GM19240 (cell line): ENCODE measurements around the gene FAT2.
"Not testable (repeated sequence)": the region's sequence is repeated elsewhere in the genome, so short reads cannot be mapped to it uniquely, and the experiment has no call there.

Source experiments
- DNase-seq: peaks from one replicate; pipeline ENCODE4 v3.0.0; 2011; ENCODE audit warnings: low spot score; ENCODE audit not compliant: insufficient read length

Gene FAT2

DNA sequence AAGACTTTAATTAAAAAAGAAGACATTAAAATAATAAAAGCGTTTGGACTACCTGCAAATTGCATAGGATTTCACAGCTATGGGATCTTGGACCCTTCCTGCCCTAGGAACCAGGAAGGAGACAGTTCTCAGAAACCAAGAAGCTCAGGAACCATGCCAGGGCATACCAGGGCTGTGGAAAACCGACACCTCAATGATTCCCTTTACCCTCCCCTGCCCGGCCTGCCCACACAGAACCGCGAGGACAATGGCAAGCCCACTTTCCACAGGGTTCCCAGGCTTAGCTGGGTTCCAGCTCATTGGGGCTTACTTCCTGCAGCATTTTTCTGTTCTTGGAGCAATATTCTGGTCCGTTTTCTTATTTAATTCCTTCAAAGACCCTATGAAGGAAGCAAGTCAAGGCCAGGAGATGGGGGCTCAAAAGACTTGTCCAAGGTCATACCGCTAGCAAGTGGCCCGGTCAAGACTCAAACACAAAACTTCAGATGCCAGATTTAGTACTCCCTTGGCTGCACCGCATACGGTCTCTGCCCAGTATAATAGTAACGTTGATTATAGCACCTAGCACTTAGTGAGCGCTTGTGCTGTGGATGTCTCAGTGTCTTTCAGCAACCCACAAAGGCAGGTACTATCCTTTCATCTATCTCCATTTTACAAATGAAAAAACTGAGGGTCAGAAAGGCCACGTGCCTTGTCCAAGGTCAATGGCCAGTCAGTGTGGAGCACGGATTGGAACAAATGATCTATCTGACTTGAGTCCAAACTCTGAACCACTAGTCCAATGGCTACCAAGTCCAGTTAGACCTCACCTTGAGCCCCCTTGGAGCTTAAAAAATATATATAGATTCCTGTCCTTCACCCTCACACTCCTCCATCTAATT is 6.8 kb downstream of the FAT2 start:
- no peak for DNase-seq

DNA sequence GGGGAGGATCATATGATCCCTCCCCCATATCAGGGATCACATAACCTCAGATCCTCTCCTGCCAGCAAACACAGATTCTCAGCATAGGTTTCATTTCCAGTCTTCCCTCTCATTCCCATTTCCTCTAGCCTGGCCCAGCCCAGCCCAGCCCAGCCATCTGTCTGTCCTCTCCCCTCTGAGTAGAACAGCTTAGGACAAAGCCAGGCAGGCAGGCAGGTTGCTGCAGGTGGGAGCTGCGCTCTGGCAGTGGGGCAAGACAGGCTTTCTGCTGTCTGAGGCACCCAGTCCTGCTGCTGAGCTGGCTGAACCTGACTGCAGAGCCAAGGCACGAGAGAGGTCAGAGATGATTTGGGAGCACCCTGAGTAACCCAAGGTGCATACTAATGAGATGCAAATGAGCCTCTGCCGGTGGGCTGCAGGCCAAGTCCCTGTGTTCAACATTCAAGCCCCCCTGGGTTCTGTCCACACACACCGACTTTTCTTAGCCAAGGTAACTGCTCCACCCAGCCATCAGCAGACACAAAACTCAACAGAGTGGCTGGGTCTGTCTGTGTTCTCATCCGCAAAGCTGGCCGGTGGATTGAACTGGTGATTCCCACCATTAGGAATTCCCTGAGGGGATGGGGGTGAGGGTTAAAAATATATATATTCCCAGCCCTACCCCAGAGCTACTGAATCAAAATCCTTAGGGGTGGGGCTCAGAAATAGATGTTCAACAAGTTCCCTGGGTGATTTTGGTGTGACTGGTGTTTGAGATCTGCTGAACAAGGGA is 9.1 kb downstream of the FAT2 start:
- DNase-seq, result no peak

DNA sequence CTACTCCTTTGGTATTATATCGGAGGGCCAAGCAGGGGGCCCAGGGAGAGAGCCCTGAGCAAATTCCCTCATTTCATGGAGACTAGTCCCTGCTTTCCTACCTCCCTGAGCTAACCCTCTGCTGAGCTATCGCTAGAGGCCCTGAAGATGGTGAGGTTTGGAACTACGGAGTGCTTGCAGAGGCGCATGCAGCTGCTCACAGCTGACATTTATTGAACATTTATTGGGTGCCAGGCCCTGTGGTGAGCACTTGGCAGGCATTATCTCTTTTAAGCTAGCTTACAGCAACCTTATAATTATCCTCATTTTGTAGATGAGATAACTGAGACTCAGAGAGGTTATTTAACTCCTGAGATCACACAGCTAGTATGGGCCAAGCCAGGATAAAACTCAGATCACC is 9.8 kb downstream of the FAT2 start:
- no peak for DNase-seq

- DNase-seq, result no peak
These were observed 10.3 kb downstream of the FAT2 start for GRCh38 chr5:151580858-151581257.

GRCh38 chr5:151580239-151580638 is 10.9 kb downstream of the FAT2 start:
- no peak for DNase-seq

GRCh38 chr5:151579146-151579545 is 12.0 kb downstream of the FAT2 start:
- DNase-seq, result not testable (repeated sequence)

GRCh38 chr5:151578326-151579025 is 12.7 kb downstream of the FAT2 start:
- no peak for DNase-seq

DNA sequence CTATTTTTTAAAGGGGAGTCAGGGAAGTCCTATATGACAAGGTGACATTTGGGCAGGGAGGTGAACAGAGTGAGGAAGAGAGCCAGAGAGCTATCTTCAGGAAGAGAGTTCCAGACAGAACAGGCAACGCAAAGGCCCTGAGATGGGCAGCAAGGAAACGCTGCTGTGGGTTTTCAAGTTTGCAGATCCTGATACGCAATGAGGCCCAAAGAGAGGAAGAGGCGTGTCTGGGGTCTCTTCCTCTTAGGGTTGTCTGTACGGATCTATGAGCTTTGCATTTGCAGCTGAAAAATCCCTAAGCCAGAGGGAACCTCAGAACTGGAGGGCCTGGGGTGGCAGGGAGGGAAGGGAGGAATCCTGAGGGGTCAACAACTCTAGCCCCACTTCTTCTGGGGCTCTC is 13.6 kb downstream of the FAT2 start:
- no peak for DNase-seq

- no peak for DNase-seq
These were observed 16.6 kb downstream of the FAT2 start for GRCh38 chr5:151574444-151574996.

GRCh38 chr5:151572657-151573368 is 18.3 kb downstream of the FAT2 start:
- DNase-seq, result no peak

DNA sequence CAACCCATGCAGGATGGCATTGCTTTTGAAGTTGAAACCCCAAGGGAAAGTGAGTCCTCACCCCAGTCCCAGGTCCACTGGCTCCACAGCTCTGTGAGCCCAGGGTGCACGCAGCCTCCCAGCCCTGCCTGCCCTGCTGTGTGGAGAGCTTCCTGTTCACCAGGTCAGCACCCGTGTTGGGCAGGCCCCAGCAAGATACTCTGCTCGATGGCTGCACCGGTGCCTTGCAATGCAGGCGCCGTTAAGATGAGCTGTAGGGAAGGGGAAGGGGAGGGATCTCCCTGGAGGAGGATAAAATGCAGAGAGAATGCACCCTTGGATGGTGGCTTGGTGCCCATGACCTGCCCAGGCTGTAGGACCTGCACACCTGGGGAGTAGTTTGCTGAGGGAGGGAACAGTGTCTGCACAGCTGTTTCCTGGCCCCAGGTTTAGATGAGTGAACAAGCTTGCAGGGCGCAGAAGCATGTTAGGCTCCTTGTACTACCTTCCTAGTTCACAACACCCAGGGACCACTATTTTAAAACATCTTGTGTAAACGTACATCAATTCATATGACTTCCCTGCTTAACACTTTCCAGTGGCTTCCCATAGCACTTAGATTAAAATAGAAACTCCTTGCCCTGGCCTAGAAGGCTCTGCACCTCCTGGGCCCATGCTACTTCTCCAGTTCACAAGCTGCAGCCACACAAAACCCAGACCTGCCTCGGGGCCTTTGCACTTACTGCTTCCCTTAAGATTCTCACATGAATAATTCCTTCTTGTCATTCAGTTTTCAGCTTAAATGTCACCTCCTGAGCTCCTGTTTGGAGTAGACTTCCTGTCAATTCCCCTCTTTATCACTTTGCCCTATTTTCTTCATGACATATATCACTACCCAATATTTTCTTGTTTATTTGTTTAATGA is 19.6 kb downstream of the FAT2 start:
- no peak for DNase-seq

- DNase-seq, result no peak
These were observed 20.4 kb downstream of the FAT2 start for GRCh38 chr5:151570512-151571269.

DNA sequence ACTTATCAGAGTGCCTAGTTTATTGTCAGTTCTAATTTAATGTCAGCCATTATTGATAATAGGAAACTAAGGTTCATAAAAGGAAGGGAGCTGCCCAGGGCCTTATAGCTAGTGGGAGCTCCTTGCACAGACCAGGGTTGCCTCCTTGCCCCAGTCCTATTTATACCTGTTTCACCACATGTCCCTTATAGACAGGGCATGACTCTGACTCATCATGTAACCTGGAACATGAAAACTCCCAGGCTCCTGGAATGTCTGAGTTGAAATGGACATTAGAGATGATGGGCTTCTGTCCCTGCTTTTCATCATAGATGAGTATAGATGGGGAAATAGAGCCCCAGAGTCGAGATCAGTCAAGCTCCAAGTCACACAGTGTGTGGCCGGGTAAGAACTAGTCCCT is 21.1 kb downstream of the FAT2 start:
- no peak for DNase-seq

- no peak for DNase-seq
These were observed 21.7 kb downstream of the FAT2 start for GRCh38 chr5:151569132-151570046.

DNA sequence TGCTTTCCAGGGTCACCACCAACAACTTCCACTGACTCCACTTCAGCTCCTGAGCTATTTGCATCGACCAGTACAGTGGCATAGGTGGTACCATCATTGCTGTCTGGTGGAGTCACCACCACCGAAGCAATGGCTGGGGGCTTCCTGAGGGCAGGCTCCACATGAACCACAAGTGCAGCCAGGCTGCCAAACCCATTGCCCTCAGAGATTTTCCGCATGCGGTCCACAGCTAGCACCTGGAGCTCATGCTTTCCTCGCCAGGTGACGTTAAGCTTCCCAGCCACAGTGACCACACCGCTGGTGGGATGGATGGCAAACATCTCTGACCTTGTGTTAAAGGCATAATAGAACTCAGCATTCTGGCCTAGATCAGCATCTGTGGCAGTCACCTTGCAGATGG is 23.1 kb downstream of the FAT2 start:
- DNase-seq, result no peak

DNA sequence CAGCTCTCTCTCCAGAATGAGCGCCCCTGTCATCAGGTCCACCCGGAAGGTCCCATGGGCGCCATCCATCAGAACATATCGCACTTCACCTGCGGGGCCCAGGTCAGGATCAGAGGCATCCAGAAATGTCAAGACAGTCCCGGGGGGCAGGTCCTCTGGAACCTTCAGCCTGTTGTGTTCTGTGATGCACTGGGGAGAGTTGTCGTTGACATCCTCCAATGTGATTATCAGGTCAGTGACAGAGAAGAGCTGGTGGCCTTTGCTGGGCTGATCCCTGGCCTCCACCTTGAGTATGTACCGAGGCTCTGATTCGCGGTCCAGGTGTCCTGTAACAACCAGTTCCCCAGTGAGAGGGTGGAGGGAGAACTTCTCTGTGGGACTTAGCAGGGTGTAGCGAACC is 25.2 kb downstream of the FAT2 start:
- no peak for DNase-seq

DNA sequence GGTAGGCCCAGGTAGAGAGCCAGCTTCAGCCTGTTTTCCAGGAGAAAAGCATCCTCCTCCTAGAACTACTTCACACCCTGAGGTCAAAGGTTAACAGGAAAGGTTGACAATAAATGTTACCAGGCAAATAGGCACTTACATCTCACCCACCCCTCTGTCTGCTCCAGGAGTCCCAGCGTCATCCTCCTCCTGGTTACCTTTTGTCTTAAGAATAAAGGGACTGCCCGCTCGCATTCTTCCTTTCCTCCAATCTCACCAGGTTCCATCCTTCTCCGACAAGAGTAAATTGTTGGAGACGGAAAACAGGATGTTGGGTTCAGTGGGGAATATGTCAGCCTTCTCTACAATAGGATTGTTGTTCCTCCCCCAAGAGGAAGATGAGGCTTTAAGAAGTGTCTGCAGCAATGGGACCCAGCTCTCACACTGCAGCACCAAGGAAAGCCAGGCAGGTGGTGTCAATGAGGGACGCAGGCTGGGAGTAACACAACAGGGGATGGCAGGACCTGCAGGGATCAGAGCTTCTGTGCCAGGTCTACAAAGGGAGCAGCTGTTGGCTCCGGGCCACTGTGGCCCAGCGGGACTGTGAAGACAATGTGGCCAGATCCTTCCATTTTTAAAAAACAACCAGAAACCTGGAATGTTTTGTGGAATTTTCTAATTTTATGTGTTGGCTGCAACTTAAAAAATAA is 29.0 kb downstream of the FAT2 start:
- DNase-seq, result no peak

- no peak for DNase-seq
These were observed 33.2 kb downstream of the FAT2 start for GRCh38 chr5:151557951-151558350.
